BJ (cell line): ENCODE results near the gene TCF15. TPM values are rescaled to one million over a fixed set of nuclear protein-coding genes. Genes with fewer than 3 reads are reported as not detected.

Experiments used
- CTCF ChIA-PET: fragments of 350-600 bp; formaldehyde crosslinking; extraction: SDS; loops from one replicate; lab custom pipeline; 2021; ENCODE audit warnings: antibody characterized with exemption, inconsistent platforms; lab: Yijun Ruan, JAX
- POLR2A ChIA-PET: fragments of 300-600 bp; sonication (Branson Sonifier 250); formaldehyde crosslinking; extraction: SDS; loops from one replicate; lab custom pipeline; 2021; ENCODE audit warnings: antibody characterized with exemption; lab: Charles Lee
- DNase-seq: peaks from one replicate; pipeline ENCODE4 v3.0.0-alpha.2; 2011; ENCODE audit warnings: low read depth
- H3K27me3 ChIP-seq: 2 replicates; pipeline ENCODE4 v1.6.0; 2011; ENCODE audit warnings: low read length; ENCODE audit not compliant: control insufficient read depth, insufficient read depth
- H3K36me3 ChIP-seq: 2 replicates; pipeline ENCODE4 v1.5.1; 2011; ENCODE audit warnings: low read length; ENCODE audit not compliant: control insufficient read depth, insufficient read depth
- H3K4me3 ChIP-seq: 2 replicates; pipeline ENCODE4 v1.5.1; 2011; ENCODE audit warnings: low read depth, mild to moderate bottlenecking, control low read depth, low read length
- CTCF ChIP-seq: IDR thresholded peaks from 2 replicates; pipeline ENCODE4 v1.5.1; 2011; ENCODE audit warnings: low read depth, mild to moderate bottlenecking, control low read depth, inconsistent platforms, low read length, moderate library complexity; ENCODE audit not compliant: insufficient read depth
- polyA plus RNA-seq: library from polyadenylated mRNA; depleted of rRNA; stranded (reverse); fragments of >200 nt; gene quantifications from 2 replicates; pipeline ENCODE4 v1.2.3, GENCODE V29; 2011

TCF15 gene
- polyA plus RNA-seq, 1 experiment, result not detected

GRCh38 chr20:598133-598850 is 11.8 kb downstream of the TCF15 start:
- CTCF ChIA-PET, result interaction anchor here (1.3 kb wide), 1 partner anchor 12 kb away, joined by 4 read pairs; no protein-coding TSS in a partner anchor
- no peaks in the 10 kb centered on the region for H3K36me3 ChIP-seq
- no peaks in the 10 kb centered on the region for H3K27me3 ChIP-seq
- H3K4me3 ChIP-seq, result no peak overlapping the region
- DNase-seq, result no peak
- TF ChIP-seq CTCF, result no peak
- POLR2A ChIA-PET, result no interaction called here

GRCh38 chr20:597560-597959 is 12.5 kb downstream of the TCF15 start:
- TF ChIP-seq CTCF, result no peak
- DNase-seq, result no peak
- no peaks in the 10 kb centered on the region for H3K27me3 ChIP-seq
- POLR2A ChIA-PET, result no interaction called here
- CTCF ChIA-PET, result interaction anchor here (1.3 kb wide), 1 partner anchor 11 kb away, joined by 4 read pairs; no protein-coding TSS in a partner anchor
- no peaks in the 10 kb centered on the region for H3K36me3 ChIP-seq
- H3K4me3 ChIP-seq, result no peak overlapping the region

- no peaks in the 10 kb centered on the region; the same call in 1 of the 2 replicates for H3K27me3 ChIP-seq
- DNase-seq, result no peak
- TF ChIP-seq CTCF, result no peak
- CTCF ChIA-PET, result interaction anchor here (1.2 kb wide), 1 partner anchor 141 kb away, joined by 3 read pairs; no protein-coding TSS in a partner anchor
- H3K36me3 ChIP-seq, result no peaks in the 10 kb centered on the region
- H3K4me3 ChIP-seq, result no peak overlapping the region
- POLR2A ChIA-PET, result no interaction called here
These were observed 14.5 kb downstream of the TCF15 start for GRCh38 chr20:595330-596308.

GRCh38 chr20:592506-592905 is 17.6 kb downstream of the TCF15 start:
- ChIA-PET CTCF (interaction anchor here (0.6 kb wide), 1 partner anchor 11 kb away, joined by 3 read pairs; no protein-coding TSS in a partner anchor), POLR2A (no interaction called here)
- TF ChIP-seq CTCF, result no peak
- Histone ChIP-seq H3K4me3 (no peak overlapping the region), H3K27me3 (peaks cover 1% of the 10 kb centered on the region; the same call in 1 of the 2 replicates), H3K36me3 (no peaks in the 10 kb centered on the region)
- no peak for DNase-seq
